GM12872 (cell line): ENCODE results near the gene PGAM4.

Experiments used
- CTCF ChIP-seq: IDR thresholded peaks from 3 replicates; pipeline ENCODE4 v1.5.1; 2011; ENCODE audit warnings: low read depth, mild to moderate bottlenecking, low read length, moderate library complexity; ENCODE audit not compliant: insufficient read depth

Gene PGAM4

GRCh38 chrX:77962068-77962902, 7.2 kb downstream of the PGAM4 start:
- no peak for TF ChIP-seq CTCF

GRCh38 chrX:77961063-77961462, 8.4 kb downstream of the PGAM4 start:
- TF ChIP-seq CTCF = no peak

- TF ChIP-seq CTCF = no peak
Measured at GRCh38 chrX:77960567-77960966, 8.9 kb downstream of the PGAM4 start.

GRCh38 chrX:77953708-77954107, 15.7 kb downstream of the PGAM4 start:
- TF ChIP-seq CTCF = no peak

GRCh38 chrX:77953302-77953701, 16.1 kb downstream of the PGAM4 start:
- TF ChIP-seq CTCF = no peak

GRCh38 chrX:77952173-77952572, 17.3 kb downstream of the PGAM4 start:
- no peak for TF ChIP-seq CTCF

GRCh38 chrX:77949840-77950239, 19.6 kb downstream of the PGAM4 start:
- TF ChIP-seq CTCF = no peak

GRCh38 chrX:77946571-77946970, 22.9 kb downstream of the PGAM4 start:
- TF ChIP-seq CTCF = no peak
